Peyer's patch (tissue), 4 donors: ENCODE measurements around the gene ZDHHC8.

Experiments
- CTCF ChIP-seq, 6 experiments: fragments of 450-650 bp in 4 of 6; fragments of 200-600 bp in 2 of 6; sonication (generic) in 1 of 6; IDR thresholded peaks; one replicate each; pipeline ENCODE4 v1.5.1; 2017 to 2019; ENCODE audit warnings: antibody characterized with exemption in 6 of 6, mild to moderate bottlenecking in 3 of 6, moderate library complexity in 1 of 6
- POLR2A ChIP-seq, 2 donors: fragments of 450-650 bp; IDR thresholded peaks; one replicate each; pipeline ENCODE4 v1.5.1; 2017; ENCODE audit warnings: antibody characterized with exemption in 2 of 2, mild to moderate bottlenecking in 2 of 2, moderate library complexity in 2 of 2

DNA sequence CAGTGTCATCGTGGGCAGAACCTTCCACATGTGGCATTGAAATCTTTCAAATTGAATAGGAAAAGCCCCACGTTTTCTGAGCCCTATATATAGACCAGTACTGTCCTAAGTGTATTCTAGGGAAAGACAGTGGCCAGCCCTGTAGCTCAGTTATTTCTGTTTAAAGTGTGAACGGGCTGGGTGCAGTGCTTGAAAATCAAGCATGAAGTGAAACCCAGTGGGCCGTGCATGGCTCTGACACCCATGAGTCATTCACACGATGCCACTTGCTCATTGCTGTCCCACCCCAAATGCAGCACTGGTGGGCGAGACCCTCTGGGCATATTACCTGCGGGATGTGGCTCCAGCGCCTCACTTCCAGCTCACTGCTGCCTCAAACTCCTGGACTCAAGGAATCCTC, 49.0 kb downstream of the ZDHHC8 start:
- TF ChIP-seq CTCF (IDR thresholded peaks at IDR 0.05) (no peak), POLR2A (IDR thresholded peaks at IDR 0.05) (no peak)
